ENCODE data around the gene ASB15. TPM values are rescaled to one million over a fixed set of nuclear protein-coding genes. Genes with fewer than 3 reads are reported as not detected.

The ASB15 gene
- total and polyA plus RNA-seq, 2 donors (not counting 3 experiments of a cell fraction or from before 2014, with no cell fraction given), result not detected

DNA sequence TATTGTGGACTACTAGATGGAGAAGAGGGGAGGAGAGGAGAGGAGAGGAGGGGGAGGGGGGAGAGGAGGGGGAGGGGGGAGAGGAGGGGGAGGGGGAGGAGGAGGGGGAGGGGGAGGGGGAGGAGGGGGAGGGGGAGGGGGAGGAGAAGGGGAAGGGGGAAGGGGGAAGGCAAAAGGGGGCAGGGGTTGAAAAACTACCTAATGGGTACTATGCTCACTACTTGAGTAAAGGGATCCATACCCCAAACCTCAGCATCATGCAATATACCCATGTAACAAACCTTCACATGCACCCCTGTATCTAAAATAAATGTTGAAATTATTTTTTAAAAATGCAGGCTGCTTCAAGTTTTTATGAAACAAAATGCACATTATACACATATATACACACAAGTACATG, 39.0 kb downstream of the ASB15 start:
- H3K27me3 ChIP-seq (ENCODE audit: control insufficient read depth in 2 of 2, insufficient read depth in 2 of 2, low read length in 2 of 2), result no peaks in the 10 kb centered on the region
- no peaks in the 10 kb centered on the region for H3K9me1 ChIP-seq (replicated peaks; ENCODE audit: control insufficient read depth, extremely low read depth, insufficient read depth, low read length)
- H2AFZ ChIP-seq (ENCODE audit: low read depth, low read length), result no peak overlapping the region
- TF ChIP-seq MYC (IDR thresholded peaks at IDR 0.05; ENCODE audit: low read depth, low read length) (no peak), EZH2 (IDR thresholded peaks at IDR 0.05; ENCODE audit: borderline replicate concordance, low read depth, low read length, severe bottlenecking) (no peak), POLR2AphosphoS5 (IDR thresholded peaks at IDR 0.05; ENCODE audit: insufficient read depth, low read depth, low read length) (no peak), GATA2 (IDR thresholded peaks at IDR 0.05; ENCODE audit: insufficient read depth, insufficient read length, low read depth, low read length) (no peak), JUN (IDR thresholded peaks at IDR 0.05; ENCODE audit: borderline replicate concordance, insufficient read depth, insufficient read length, low read depth) (no peak), FOS (IDR thresholded peaks at IDR 0.05; ENCODE audit: borderline replicate concordance, insufficient read depth, low read length) (no peak), POLR2A (IDR thresholded peaks at IDR 0.05; ENCODE audit: low read depth, low read length) (no peak)
- TF ChIP-seq, protein P1, sequence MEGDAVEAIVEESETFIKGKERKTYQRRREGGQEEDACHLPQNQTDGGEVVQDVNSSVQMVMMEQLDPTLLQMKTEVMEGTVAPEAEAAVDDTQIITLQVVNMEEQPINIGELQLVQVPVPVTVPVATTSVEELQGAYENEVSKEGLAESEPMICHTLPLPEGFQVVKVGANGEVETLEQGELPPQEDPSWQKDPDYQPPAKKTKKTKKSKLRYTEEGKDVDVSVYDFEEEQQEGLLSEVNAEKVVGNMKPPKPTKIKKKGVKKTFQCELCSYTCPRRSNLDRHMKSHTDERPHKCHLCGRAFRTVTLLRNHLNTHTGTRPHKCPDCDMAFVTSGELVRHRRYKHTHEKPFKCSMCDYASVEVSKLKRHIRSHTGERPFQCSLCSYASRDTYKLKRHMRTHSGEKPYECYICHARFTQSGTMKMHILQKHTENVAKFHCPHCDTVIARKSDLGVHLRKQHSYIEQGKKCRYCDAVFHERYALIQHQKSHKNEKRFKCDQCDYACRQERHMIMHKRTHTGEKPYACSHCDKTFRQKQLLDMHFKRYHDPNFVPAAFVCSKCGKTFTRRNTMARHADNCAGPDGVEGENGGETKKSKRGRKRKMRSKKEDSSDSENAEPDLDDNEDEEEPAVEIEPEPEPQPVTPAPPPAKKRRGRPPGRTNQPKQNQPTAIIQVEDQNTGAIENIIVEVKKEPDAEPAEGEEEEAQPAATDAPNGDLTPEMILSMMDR (IDR thresholded peaks at IDR 0.05; ENCODE audit: extremely low read depth in 1 of 2, insufficient read depth in 1 of 2, low read depth in 1 of 2, low read length in 2 of 2), result no peak
- TF ChIP-seq, protein P2, sequence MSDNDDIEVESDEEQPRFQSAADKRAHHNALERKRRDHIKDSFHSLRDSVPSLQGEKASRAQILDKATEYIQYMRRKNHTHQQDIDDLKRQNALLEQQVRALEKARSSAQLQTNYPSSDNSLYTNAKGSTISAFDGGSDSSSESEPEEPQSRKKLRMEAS (IDR thresholded peaks at IDR 0.05; ENCODE audit: insufficient read depth, insufficient read length), result no peak
- H4K20me1 ChIP-seq (replicated peaks; ENCODE audit: control insufficient read depth, extremely low read depth, insufficient read depth, low read length), result no peaks in the 10 kb centered on the region
- DNase-seq (ENCODE audit: low read depth, low spot score) (no peak), FAIRE-seq (no peak)
- no peak overlapping the region for H3K9ac ChIP-seq (replicated peaks; ENCODE audit: extremely low read depth, insufficient read depth, low read length)
- no peaks in the 10 kb centered on the region for H3K79me2 ChIP-seq (ENCODE audit: control insufficient read depth, insufficient read depth, low read length)
- BruUV-seq (replicated peaks), result no TSS peak
- POLR2A ChIA-PET, result no interaction called here
- CTCF ChIA-PET, result no interaction called here
- H3K36me3 ChIP-seq (ENCODE audit: control insufficient read depth in 2 of 2, extremely low read depth in 1 of 2, insufficient read depth in 2 of 2, low read length in 2 of 2), result no peaks in the 10 kb centered on the region
- intact Hi-C loops (cut with micrococcal nuclease), result loop anchor here (5.0 kb wide), 1 partner anchor 1287 kb away; the partner anchor contains the start of gene POT1
- no peak overlapping the region for H3K27ac ChIP-seq (ENCODE audit: insufficient read depth, low read depth, low read length)
- no peak overlapping the region for H3K4me3 ChIP-seq (replicated peaks in 1 of 3; ENCODE audit: insufficient read depth in 1 of 3, low read depth in 1 of 3, low read length in 3 of 3)
- H3K9me3 ChIP-seq (replicated peaks; ENCODE audit: control insufficient read depth, insufficient read depth, low read length), result no peaks in the 10 kb centered on the region
- peaks cover 17% of the 10 kb centered on the region for H3K4me1 ChIP-seq (ENCODE audit: control insufficient read depth, extremely low read depth, insufficient read depth, low read length)
- dilution Hi-C loops (cut with MboI; ENCODE audit: extremely low pct_ligation_motif_present, low sequenced_read_pairs), result no loop called here
- no peak overlapping the region for H3K4me2 ChIP-seq (ENCODE audit: insufficient read depth, low read length)

All from endothelial cell of umbilical vein (primary cell).